Mesothelial cell of epicardium (in vitro differentiated cells): ENCODE data around the gene CFHR2. TPM values are rescaled to one million over a fixed set of nuclear protein-coding genes. Genes with fewer than 3 reads are reported as not detected.
"Not testable (repeated sequence)": the region's sequence is repeated elsewhere in the genome, so short reads cannot be mapped to it uniquely, and the experiment has no call there.

Experiments
- DNase-seq, 2 experiments: peaks; one replicate each; pipeline ENCODE4 v3.0.0; 2021; ENCODE audit warnings: low spot score in 2 of 2; ENCODE audit not compliant: unreplicated experiment in 2 of 2
- H3K27ac Mint-ChIP-seq: 2 replicates; pipeline ENCODE4 v1.8.0; 2021; ENCODE audit warnings: mixed read lengths
- H3K27me3 Mint-ChIP-seq: 2 replicates; pipeline ENCODE4 v1.8.0; 2021; ENCODE audit warnings: low read depth, mixed read lengths
- H3K36me3 Mint-ChIP-seq: 2 replicates; pipeline ENCODE4 v1.8.0; 2021; ENCODE audit warnings: mixed read lengths
- H3K4me1 Mint-ChIP-seq: 2 replicates; pipeline ENCODE4 v1.8.0; 2021; ENCODE audit warnings: mixed read lengths
- H3K4me3 Mint-ChIP-seq: 2 replicates; pipeline ENCODE4 v1.8.0; 2021; ENCODE audit warnings: mild to moderate bottlenecking, moderate library complexity, mixed read lengths
- H3K9me3 Mint-ChIP-seq: 2 replicates; pipeline ENCODE4 v1.8.0; 2021; ENCODE audit warnings: mixed read lengths
- total RNA-seq: library from RNA; stranded (reverse); gene quantifications from 3 replicates; pipeline ENCODE4 v1.2.1, GENCODE V29; 2021
- TF ChIP-seq, protein P1 (sequence below): fragments of 200-600 bp; sonication (generic); IDR thresholded peaks from one replicate; pipeline ENCODE4 v1.5.0; 2021; ENCODE audit warnings: antibody characterized with exemption; ENCODE audit not compliant: unreplicated experiment

Gene CFHR2
- total RNA-seq: not detected in 3 replicates

GRCh38 chr1:196943568-196943967, at the start of gene CFHR2:
CFHR2 (plus strand) TSS chr1:196943738; CDS start chr1:196943881, 143 bp downstream.
- not testable (repeated sequence) for H3K36me3 Mint-ChIP-seq, DNase-seq, H3K4me1 Mint-ChIP-seq, H3K27ac Mint-ChIP-seq, H3K27me3 Mint-ChIP-seq, H3K4me3 Mint-ChIP-seq
- H3K9me3 Mint-ChIP-seq: peaks cover 13% of the 10 kb centered on the region

DNA sequence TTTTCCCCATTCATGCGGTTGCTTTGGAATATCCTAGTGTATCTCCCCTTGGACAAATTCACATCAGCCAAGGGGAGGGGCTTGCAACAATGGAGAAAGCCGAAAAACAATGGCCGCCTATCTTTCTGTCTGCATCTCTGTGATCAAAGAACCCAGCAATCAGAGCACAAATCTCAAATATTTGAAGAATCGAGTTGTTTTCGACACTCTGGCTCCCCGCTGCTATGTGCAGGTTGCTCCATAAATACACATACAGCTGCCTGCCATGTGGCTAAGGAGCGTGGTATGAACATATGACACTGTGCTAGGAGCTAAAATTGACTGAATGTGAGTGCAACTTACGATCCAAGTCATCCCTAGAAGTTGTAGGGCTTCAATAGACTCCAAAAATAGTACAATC, 47.2 kb upstream of the CFHR2 start:
- no peaks in the 10 kb centered on the region for H3K9me3 Mint-ChIP-seq
- no peaks in the 10 kb centered on the region for H3K36me3 Mint-ChIP-seq
- no peaks in the 10 kb centered on the region for H3K4me1 Mint-ChIP-seq
- no peak overlapping the region for H3K27ac Mint-ChIP-seq
- TF ChIP-seq, protein P1, sequence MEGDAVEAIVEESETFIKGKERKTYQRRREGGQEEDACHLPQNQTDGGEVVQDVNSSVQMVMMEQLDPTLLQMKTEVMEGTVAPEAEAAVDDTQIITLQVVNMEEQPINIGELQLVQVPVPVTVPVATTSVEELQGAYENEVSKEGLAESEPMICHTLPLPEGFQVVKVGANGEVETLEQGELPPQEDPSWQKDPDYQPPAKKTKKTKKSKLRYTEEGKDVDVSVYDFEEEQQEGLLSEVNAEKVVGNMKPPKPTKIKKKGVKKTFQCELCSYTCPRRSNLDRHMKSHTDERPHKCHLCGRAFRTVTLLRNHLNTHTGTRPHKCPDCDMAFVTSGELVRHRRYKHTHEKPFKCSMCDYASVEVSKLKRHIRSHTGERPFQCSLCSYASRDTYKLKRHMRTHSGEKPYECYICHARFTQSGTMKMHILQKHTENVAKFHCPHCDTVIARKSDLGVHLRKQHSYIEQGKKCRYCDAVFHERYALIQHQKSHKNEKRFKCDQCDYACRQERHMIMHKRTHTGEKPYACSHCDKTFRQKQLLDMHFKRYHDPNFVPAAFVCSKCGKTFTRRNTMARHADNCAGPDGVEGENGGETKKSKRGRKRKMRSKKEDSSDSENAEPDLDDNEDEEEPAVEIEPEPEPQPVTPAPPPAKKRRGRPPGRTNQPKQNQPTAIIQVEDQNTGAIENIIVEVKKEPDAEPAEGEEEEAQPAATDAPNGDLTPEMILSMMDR: no peak
- no peaks in the 10 kb centered on the region for H3K27me3 Mint-ChIP-seq
- no peak overlapping the region for H3K4me3 Mint-ChIP-seq
- DNase-seq: no peak

DNA sequence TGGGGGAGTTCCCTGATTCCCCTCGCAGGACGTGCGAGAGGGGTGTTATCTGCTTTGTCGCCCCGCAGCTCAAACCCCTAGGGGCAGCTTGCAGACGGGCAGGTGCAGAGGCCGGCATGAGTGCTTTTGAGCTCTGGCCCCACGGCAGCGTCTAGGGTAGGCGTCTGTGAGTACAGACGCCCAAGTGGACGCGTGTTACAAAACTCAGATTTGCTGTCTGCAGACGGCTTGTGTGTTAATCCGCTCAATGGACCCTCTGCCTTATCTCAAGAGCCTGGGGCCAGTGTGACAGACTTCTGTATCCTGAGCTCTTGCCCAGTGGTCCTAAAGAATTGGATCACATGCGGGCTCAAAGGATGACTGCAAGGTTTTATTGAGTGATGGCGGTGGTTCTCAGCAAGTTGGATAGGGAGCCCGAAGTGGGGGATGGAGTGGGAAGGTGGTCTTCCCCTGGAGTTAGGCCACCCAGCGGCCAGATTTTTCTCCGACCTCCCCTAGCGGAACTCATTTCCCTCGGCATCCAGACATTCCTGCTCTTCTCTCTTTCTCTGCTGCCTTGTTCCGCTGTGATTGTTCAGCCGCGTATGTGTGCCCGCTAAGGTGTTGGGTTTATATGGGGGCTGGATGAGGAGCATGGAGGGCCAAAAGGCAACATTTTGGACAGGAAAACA, 46.2 kb upstream of the CFHR2 start:
- Mint-ChIP-seq H3K4me1 (no peaks in the 10 kb centered on the region), H3K9me3 (no peaks in the 10 kb centered on the region), H3K36me3 (no peaks in the 10 kb centered on the region), H3K27me3 (no peaks in the 10 kb centered on the region), H3K4me3 (no peak overlapping the region), H3K27ac (no peak overlapping the region)
- no peak for DNase-seq
- TF ChIP-seq, protein P1: no peak

- Mint-ChIP-seq H3K4me1 (no peaks in the 10 kb centered on the region), H3K27ac (no peak overlapping the region), H3K27me3 (no peaks in the 10 kb centered on the region), H3K4me3 (no peak overlapping the region), H3K36me3 (no peaks in the 10 kb centered on the region), H3K9me3 (no peaks in the 10 kb centered on the region)
- no peak for DNase-seq
- TF ChIP-seq, protein P1: no peak
These were observed 41.2 kb upstream of the CFHR2 start for GRCh38 chr1:196902344-196902743.

- no peaks in the 10 kb centered on the region for H3K27me3 Mint-ChIP-seq
- no peaks in the 10 kb centered on the region for H3K9me3 Mint-ChIP-seq
- no peaks in the 10 kb centered on the region for H3K4me1 Mint-ChIP-seq
- H3K4me3 Mint-ChIP-seq: no peak overlapping the region
- no peaks in the 10 kb centered on the region for H3K36me3 Mint-ChIP-seq
- DNase-seq: no peak
- TF ChIP-seq, protein P1: peak; percentile 21
- no peak overlapping the region for H3K27ac Mint-ChIP-seq
These were observed 33.3 kb upstream of the CFHR2 start for GRCh38 chr1:196910215-196910614.

- DNase-seq, H3K4me3 Mint-ChIP-seq, H3K36me3 Mint-ChIP-seq, H3K4me1 Mint-ChIP-seq, H3K27me3 Mint-ChIP-seq, H3K9me3 Mint-ChIP-seq, H3K27ac Mint-ChIP-seq: not testable (repeated sequence)
These were observed 31.3 kb upstream of the CFHR2 start for GRCh38 chr1:196912283-196912682.

- H3K9me3 Mint-ChIP-seq: peaks cover 25% of the 10 kb centered on the region
- H3K27me3 Mint-ChIP-seq, DNase-seq, H3K36me3 Mint-ChIP-seq, H3K27ac Mint-ChIP-seq, H3K4me3 Mint-ChIP-seq, H3K4me1 Mint-ChIP-seq: not testable (repeated sequence)
These were observed 16.7 kb upstream of the CFHR2 start for GRCh38 chr1:196926839-196927238.

GRCh38 chr1:196932853-196933252, 10.7 kb upstream of the CFHR2 start:
- not testable (repeated sequence) for H3K9me3 Mint-ChIP-seq, DNase-seq, H3K36me3 Mint-ChIP-seq, H3K4me1 Mint-ChIP-seq, H3K27ac Mint-ChIP-seq, H3K27me3 Mint-ChIP-seq, H3K4me3 Mint-ChIP-seq
